Activated CD8-positive, alpha-beta memory T cell treated with anti-CD3 and anti-CD28 coated beads for 36 hours (primary cell): ENCODE results near the gene SMPD1. TPM values are rescaled to one million over a fixed set of nuclear protein-coding genes. Genes with fewer than 3 reads are reported as not detected.

Experiments used
- CTCF ChIA-PET: fragments of 350-600 bp; sonication (Branson Sonifier 250); formaldehyde crosslinking; loops from one replicate; lab custom pipeline; 2021; ENCODE audit warnings: antibody characterized with exemption; lab: Charles Lee
- POLR2A ChIA-PET: fragments of 350-600 bp; sonication (Branson Sonifier 250); formaldehyde crosslinking; loops from one replicate; lab custom pipeline; 2021; ENCODE audit warnings: antibody characterized with exemption; lab: Charles Lee
- total RNA-seq, 2 experiments: library from RNA; stranded (reverse); gene quantifications; one replicate each; pipeline ENCODE4 v1.2.3, GENCODE V29; 2021

The SMPD1 gene
- total RNA-seq: 10 to 100 TPM; 21.9 to 24.4 TPM

GRCh38 chr11:6389905-6390717, at the start of gene SMPD1:
TSS of gene SMPD1 (plus strand) at chr11:6390474. CDS start at chr11:6390599, 125 bp downstream.
- CTCF ChIA-PET: interaction anchor here (0.8 to 2.0 kb wide), 5 partner anchors 11 to 87 kb away, joined by 3 to 8 read pairs (median 3); no protein-coding TSS in a partner anchor

GRCh38 chr11:6345366-6345765, 44.9 kb upstream of the SMPD1 start:
- ChIA-PET POLR2A (no interaction called here), CTCF (interaction anchor here (0.6 kb wide), 1 partner anchor 119 kb away, joined by 4 read pairs; no protein-coding TSS in a partner anchor)

More at GRCh38 chr11:6389905-6390717, at the start of gene SMPD1:
- POLR2A ChIA-PET: interaction anchor here (0.9 to 2.0 kb wide), 8 partner anchors 9 to 91 kb away, joined by 3 to 28 read pairs (median 6); partner anchors contain the start of genes APBB1, ARFIP2 and TIMM10B

- ChIA-PET POLR2A (no interaction called here), CTCF (no interaction called here)
Observed at GRCh38 chr11:6350043-6350442, 40.2 kb upstream of the SMPD1 start.

- POLR2A ChIA-PET: no interaction called here
Observed at GRCh38 chr11:6350486-6350885, 39.8 kb upstream of the SMPD1 start.

GRCh38 chr11:6351782-6352382, 38.4 kb upstream of the SMPD1 start:
- CTCF ChIA-PET: interaction anchor here (1.5 to 4.8 kb wide), 2 partner anchors 33 to 91 kb away, joined by 4 to 55 read pairs; partner anchors contain the start of gene CAVIN3
- POLR2A ChIA-PET: interaction anchor here (0.7 to 1.5 kb wide), 2 partner anchors 30 to 32 kb away, joined by 3 to 8 read pairs; partner anchors contain the start of gene CAVIN3

More at GRCh38 chr11:6350486-6350885, 39.8 kb upstream of the SMPD1 start:
- CTCF ChIA-PET: interaction anchor here (4.8 kb wide), 1 partner anchor 32 kb away, joined by 55 read pairs; the partner anchor contains the start of gene CAVIN3

GRCh38 chr11:6353367-6353987, 36.8 kb upstream of the SMPD1 start:
- ChIA-PET CTCF (interaction anchor here (0.7 to 4.8 kb wide), 20 partner anchors 10 to 815 kb away, joined by 3 to 55 read pairs (median 3); partner anchors contain the start of genes CAVIN3 and CNGA4), POLR2A (interaction anchor here (0.9 kb wide), 1 partner anchor 34 kb away, joined by 3 read pairs; no protein-coding TSS in a partner anchor)

- POLR2A ChIA-PET: no interaction called here
- CTCF ChIA-PET: interaction anchor here (1.0 to 4.8 kb wide), 11 partner anchors 9 to 345 kb away, joined by 3 to 55 read pairs (median 4); partner anchors contain the start of gene CAVIN3
Observed at GRCh38 chr11:6354651-6355485, 35.4 kb upstream of the SMPD1 start.

GRCh38 chr11:6356503-6357055, 33.7 kb upstream of the SMPD1 start:
- ChIA-PET CTCF (interaction anchor here (1.1 to 1.8 kb wide), 3 partner anchors 23 to 331 kb away, joined by 4 to 6 read pairs (median 4); no protein-coding TSS in a partner anchor), POLR2A (interaction anchor here (0.6 to 0.7 kb wide), 2 partner anchors 37 to 737 kb away, joined by 3 to 4 read pairs; no protein-coding TSS in a partner anchor)

GRCh38 chr11:6357222-6357621, 33.1 kb upstream of the SMPD1 start:
- ChIA-PET CTCF (interaction anchor here (1.1 to 1.8 kb wide), 2 partner anchors 106 to 332 kb away, joined by 4 read pairs; no protein-coding TSS in a partner anchor), POLR2A (interaction anchor here (0.7 kb wide), 1 partner anchor 38 kb away, joined by 4 read pairs; no protein-coding TSS in a partner anchor)

- ChIA-PET POLR2A (no interaction called here), CTCF (no interaction called here)
Observed at GRCh38 chr11:6360183-6360582, 30.1 kb upstream of the SMPD1 start.

- ChIA-PET CTCF (interaction anchor here (0.6 to 4.1 kb wide), 25 partner anchors 9 to 342 kb away, joined by 3 to 25 read pairs (median 4); partner anchors contain the start of genes CAVIN3 and TRIM3), POLR2A (no interaction called here)
Observed at GRCh38 chr11:6362185-6362872, 27.9 kb upstream of the SMPD1 start.

- POLR2A ChIA-PET: no interaction called here
- CTCF ChIA-PET: interaction anchor here (0.6 to 4.1 kb wide), 27 partner anchors 8 to 348 kb away, joined by 3 to 25 read pairs (median 4); partner anchors contain the start of genes CAVIN3, CCKBR and TRIM3
Observed at GRCh38 chr11:6362873-6363678, 27.2 kb upstream of the SMPD1 start.

GRCh38 chr11:6365659-6366058, 24.6 kb upstream of the SMPD1 start:
- ChIA-PET CTCF (interaction anchor here (1.9 to 4.1 kb wide), 2 partner anchors 12 to 13 kb away, joined by 4 to 25 read pairs; no protein-coding TSS in a partner anchor), POLR2A (no interaction called here)

- ChIA-PET POLR2A (no interaction called here), CTCF (interaction anchor here (3.1 to 9.8 kb wide), 2 partner anchors 9 to 70 kb away, joined by 12 to 195 read pairs; partner anchors contain the start of gene HPX)
Observed at GRCh38 chr11:6371825-6372224, 18.4 kb upstream of the SMPD1 start.

- POLR2A ChIA-PET: interaction anchor here (1.4 kb wide), 1 partner anchor 25 kb away, joined by 3 read pairs; no protein-coding TSS in a partner anchor
Observed at GRCh38 chr11:6377902-6378639, 12.2 kb upstream of the SMPD1 start.

More at GRCh38 chr11:6377902-6378639, 12.2 kb upstream of the SMPD1 start:
- CTCF ChIA-PET: interaction anchor here (0.9 to 9.8 kb wide), 22 partner anchors 9 to 306 kb away, joined by 3 to 195 read pairs (median 4); partner anchors contain the start of genes APBB1, HPX and MRPL17
